Measurements from ENCODE around the gene FREY1. TPM values are rescaled to one million over a fixed set of nuclear protein-coding genes. Genes with fewer than 3 reads are reported as not detected.

FREY1 gene
- polyA plus RNA-seq, 1 donor (not counting 4 experiments of a cell fraction or from before 2014, with no cell fraction given), result 0.25 TPM

DNA sequence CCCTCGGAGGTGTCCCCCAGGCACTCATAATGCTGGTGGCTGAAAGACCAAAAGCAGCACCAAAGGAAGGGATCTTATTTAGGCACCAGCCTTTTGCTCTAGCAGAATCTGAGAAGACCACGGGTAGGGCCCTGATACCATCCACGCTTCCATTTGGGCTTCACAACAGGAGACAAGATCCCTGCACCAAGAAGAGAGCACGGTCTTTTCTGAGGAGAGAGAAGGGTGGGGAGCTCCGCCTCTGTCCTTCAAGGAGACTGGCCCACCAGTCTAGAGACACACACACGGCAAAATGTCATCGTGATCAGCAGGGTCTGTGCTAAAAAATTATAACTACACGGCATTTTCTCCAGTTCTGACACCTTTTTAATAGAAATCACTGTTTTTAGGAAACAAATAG is 25.1 kb upstream of the FREY1 start:
- Histone ChIP-seq H3K27ac (ENCODE audit: control insufficient read depth, insufficient read depth, low read length) (peak overlapping the region; percentile 78), H3K4me2 (ENCODE audit: control insufficient read depth, extremely low read depth, insufficient read depth, low read depth, low read length) (peak overlapping the region; percentile 53), H3K9me3 (ENCODE audit: control insufficient read depth, low read depth, low read length) (no peaks in the 10 kb centered on the region), H3K4me3 (ENCODE audit: control insufficient read depth in 2 of 3, extremely low read depth in 1 of 3, insufficient read depth in 2 of 3, low read depth in 1 of 3, low read length in 3 of 3) (no peak overlapping the region), H2AFZ (ENCODE audit: control insufficient read depth, low read length) (no peak overlapping the region), H3K9me1 (ENCODE audit: control insufficient read depth, extremely low read depth, insufficient read depth, low read length) (peaks cover 2% of the 10 kb centered on the region), H3K9ac (ENCODE audit: control insufficient read depth, extremely low read depth, insufficient read depth, low read length) (peak overlapping the region; percentile 56), H3K36me3 (ENCODE audit: control insufficient read depth in 2 of 2, extremely low read depth in 1 of 2, insufficient read depth in 2 of 2, low read length in 2 of 2) (peaks cover 6 to 12% of the 10 kb centered on the region in 2 experiments), H3K79me2 (ENCODE audit: control insufficient read depth, insufficient read depth, low read length) (no peaks in the 10 kb centered on the region), H3K4me1 (ENCODE audit: control insufficient read depth, extremely low read depth, insufficient read depth, low read length) (peaks cover 78% of the 10 kb centered on the region), H4K20me1 (ENCODE audit: control insufficient read depth, extremely low read depth, insufficient read depth, low read length) (no peaks in the 10 kb centered on the region), H3K27me3 (ENCODE audit: control insufficient read depth, extremely low read depth, insufficient read depth, low read length) (no peaks in the 10 kb centered on the region)
- no peak for TF ChIP-seq EZH2 (IDR thresholded peaks at IDR 0.05; ENCODE audit: low read length)
- dilution Hi-C loops (cut with MboI; ENCODE audit: extremely low pct_ligation_motif_present, low sequenced_read_pairs), result no loop called here
- DNase-seq (ENCODE audit: low read depth, low spot score), result no peak
- FAIRE-seq, result no peak

DNA sequence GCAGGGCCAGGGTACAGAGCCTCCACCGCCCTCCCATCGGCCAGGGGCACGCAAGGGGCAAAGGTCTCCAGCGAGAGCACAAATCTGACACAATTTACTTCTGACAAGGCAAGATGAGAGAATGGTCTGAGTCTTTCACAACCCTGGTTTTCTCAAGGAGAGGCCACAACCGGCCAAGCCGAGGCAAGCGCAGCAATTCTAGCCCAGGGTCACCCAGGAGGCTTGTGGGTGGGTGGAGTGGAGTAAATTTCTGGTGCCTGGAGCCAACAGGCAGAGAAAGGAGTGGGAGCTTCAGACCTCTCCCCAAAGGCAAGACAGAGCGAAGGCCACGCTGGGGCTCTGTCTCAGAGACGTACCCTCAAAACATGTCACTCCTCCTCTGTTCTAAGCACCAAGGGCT is 24.7 kb upstream of the FREY1 start:
- H3K4me3 ChIP-seq (ENCODE audit: control insufficient read depth in 2 of 3, extremely low read depth in 1 of 3, insufficient read depth in 2 of 3, low read depth in 1 of 3, low read length in 3 of 3), result no peak overlapping the region
- H3K79me2 ChIP-seq (ENCODE audit: control insufficient read depth, insufficient read depth, low read length), result no peaks in the 10 kb centered on the region
- H3K4me2 ChIP-seq (ENCODE audit: control insufficient read depth, extremely low read depth, insufficient read depth, low read depth, low read length), result peak overlapping the region; percentile 53
- no peaks in the 10 kb centered on the region for H4K20me1 ChIP-seq (ENCODE audit: control insufficient read depth, extremely low read depth, insufficient read depth, low read length)
- no peak for DNase-seq (ENCODE audit: low read depth, low spot score)
- TF ChIP-seq EZH2 (IDR thresholded peaks at IDR 0.05; ENCODE audit: low read length), result no peak
- TF ChIP-seq, protein P1, sequence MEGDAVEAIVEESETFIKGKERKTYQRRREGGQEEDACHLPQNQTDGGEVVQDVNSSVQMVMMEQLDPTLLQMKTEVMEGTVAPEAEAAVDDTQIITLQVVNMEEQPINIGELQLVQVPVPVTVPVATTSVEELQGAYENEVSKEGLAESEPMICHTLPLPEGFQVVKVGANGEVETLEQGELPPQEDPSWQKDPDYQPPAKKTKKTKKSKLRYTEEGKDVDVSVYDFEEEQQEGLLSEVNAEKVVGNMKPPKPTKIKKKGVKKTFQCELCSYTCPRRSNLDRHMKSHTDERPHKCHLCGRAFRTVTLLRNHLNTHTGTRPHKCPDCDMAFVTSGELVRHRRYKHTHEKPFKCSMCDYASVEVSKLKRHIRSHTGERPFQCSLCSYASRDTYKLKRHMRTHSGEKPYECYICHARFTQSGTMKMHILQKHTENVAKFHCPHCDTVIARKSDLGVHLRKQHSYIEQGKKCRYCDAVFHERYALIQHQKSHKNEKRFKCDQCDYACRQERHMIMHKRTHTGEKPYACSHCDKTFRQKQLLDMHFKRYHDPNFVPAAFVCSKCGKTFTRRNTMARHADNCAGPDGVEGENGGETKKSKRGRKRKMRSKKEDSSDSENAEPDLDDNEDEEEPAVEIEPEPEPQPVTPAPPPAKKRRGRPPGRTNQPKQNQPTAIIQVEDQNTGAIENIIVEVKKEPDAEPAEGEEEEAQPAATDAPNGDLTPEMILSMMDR (optimal IDR thresholded peaks at IDR 0.05 in 1 of 3, IDR thresholded peaks at IDR 0.05 in 1 of 3, conservative IDR thresholded peaks at IDR 0.05 in 1 of 3; ENCODE audit: extremely low read depth in 1 of 3, insufficient read depth in 2 of 3, low read length in 3 of 3), result no peak
- dilution Hi-C loops (cut with MboI; ENCODE audit: extremely low pct_ligation_motif_present, low sequenced_read_pairs), result no loop called here
- peaks cover 5 to 13% of the 10 kb centered on the region in 2 experiments for H3K36me3 ChIP-seq (ENCODE audit: control insufficient read depth in 2 of 2, extremely low read depth in 1 of 2, insufficient read depth in 2 of 2, low read length in 2 of 2)
- H3K27ac ChIP-seq (ENCODE audit: control insufficient read depth, insufficient read depth, low read length), result peak overlapping the region; percentile 78
- no peak for FAIRE-seq
- peaks cover 2% of the 10 kb centered on the region for H3K9me1 ChIP-seq (ENCODE audit: control insufficient read depth, extremely low read depth, insufficient read depth, low read length)
- H3K4me1 ChIP-seq (ENCODE audit: control insufficient read depth, extremely low read depth, insufficient read depth, low read length), result peaks cover 78% of the 10 kb centered on the region
- no peaks in the 10 kb centered on the region for H3K9me3 ChIP-seq (ENCODE audit: control insufficient read depth, low read depth, low read length)
- no peaks in the 10 kb centered on the region for H3K27me3 ChIP-seq (ENCODE audit: control insufficient read depth, extremely low read depth, insufficient read depth, low read length)
- no peak overlapping the region for H2AFZ ChIP-seq (ENCODE audit: control insufficient read depth, low read length)
- H3K9ac ChIP-seq (ENCODE audit: control insufficient read depth, extremely low read depth, insufficient read depth, low read length), result peak overlapping the region; percentile 56
